Head of caudate nucleus (tissue), 42 donors: ENCODE results near the gene DYRK3.

Experiments used
- DNase-seq, 42 donors: peaks; one replicate each; pipeline versions ENCODE4 v3.0.0 to v3.0.0-alpha.2; 2020 to 2021; ENCODE audit warnings: mixed read lengths in 7 of 42
- intact Hi-C: fragments of 100-400 bp; cut with DNase I; formaldehyde crosslinking; loops from one replicate; pipeline ENCODE4 v1.15.0; 2022

Gene DYRK3

DNA sequence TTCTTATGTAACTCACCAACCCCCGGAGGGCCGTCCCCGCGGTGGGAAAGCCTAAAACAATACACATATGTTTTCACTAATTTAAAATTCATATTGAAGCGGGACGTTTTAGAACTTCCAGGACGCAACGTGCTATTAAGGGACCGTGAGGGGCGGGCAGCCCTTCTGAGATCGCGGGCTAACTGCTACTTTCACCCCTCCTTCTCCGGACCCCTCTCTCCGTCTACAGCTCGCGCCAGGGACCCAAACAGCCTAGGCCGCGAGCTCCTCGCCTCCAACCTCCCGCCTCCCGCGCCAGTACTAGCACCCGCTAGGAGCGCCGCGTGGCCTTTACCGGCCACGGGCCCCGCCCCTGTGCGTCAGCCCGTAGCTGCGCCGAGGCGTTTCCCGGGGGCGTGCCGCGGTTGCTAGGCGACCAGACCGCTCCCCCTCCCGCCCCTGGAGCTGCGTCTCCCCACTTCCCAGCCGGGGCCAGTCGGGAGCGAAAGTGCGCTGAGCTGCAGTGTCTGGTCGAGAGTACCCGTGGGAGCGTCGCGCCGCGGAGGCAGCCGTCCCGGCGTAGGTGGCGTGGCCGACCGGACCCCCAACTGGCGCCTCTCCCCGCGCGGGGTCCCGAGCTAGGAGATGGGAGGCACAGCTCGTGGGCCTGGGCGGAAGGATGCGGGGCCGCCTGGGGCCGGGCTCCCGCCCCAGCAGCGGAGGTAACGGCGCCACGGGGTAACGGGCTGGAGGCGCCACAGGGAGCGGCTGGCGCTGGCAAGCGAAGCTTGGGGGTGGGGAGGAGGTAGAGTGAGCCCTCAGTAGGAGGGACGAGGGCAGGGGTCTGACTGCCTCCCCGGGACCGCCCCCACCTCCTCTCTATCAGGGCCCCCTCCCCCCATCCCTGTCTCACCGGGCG, at the start of gene DYRK3:
Gene DYRK3 (plus strand): TSS at position 457 of the 898 bp plus-strand sequence. CDS start 168 bp downstream, at position 625.
- peak; percentile 83 to 98 (median 95) for DNase-seq
- intact Hi-C loops, result loop anchor here (10.0 kb wide), 1 partner anchor 279 kb away; no protein-coding TSS in a partner anchor

GRCh38 chr1:206586501-206587445, 48.6 kb upstream of the DYRK3 start:
- intact Hi-C loops, result no loop called here
- DNase-seq, result no peak

- intact Hi-C loops, result no loop called here
- DNase-seq, result no peak
Observed at GRCh38 chr1:206587904-206588303, 47.4 kb upstream of the DYRK3 start.

DNA sequence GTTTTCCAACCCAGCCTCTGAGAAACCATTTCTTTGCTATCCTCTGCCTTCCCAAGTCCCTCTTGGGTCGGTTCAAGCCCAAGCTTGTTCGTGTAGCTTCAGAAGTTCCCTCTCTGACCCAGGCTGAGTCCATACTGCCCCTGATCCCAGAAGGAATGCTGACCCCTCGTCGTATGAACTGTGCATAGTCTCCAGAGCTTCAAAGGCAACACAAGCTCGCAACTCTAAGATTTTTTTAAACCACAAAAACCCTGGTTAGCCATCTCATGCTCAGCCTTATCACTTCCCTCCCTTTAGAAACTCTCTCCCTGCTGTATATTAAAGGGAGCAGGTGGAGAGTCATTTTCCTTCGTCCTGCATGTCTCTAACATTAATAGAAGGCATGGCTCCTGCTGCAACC, 46.8 kb upstream of the DYRK3 start:
- intact Hi-C loops, result no loop called here
- no peak for DNase-seq

DNA sequence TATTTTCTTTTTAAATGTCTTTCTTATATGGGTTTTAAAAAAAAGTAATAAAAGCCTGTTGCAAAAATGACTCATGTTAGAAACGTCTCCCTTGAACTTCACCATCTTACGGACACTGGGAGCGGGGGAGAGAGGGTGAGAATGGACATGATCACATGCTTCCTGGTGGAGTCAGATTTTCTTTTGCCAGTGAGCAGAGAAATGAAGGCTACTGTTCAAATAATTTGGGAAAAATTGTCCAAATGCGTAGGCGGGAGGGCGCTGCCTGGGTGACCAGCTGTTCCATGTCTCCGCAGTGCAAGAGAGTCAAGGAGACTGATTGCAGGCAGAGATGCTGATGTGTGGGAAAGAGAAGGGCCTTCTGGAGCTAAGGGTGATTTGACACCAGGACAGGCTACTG, 46.1 kb upstream of the DYRK3 start:
- intact Hi-C loops, result no loop called here
- no peak for DNase-seq

GRCh38 chr1:206590025-206590758, 45.1 kb upstream of the DYRK3 start:
- no peak for DNase-seq
- intact Hi-C loops, result no loop called here

- intact Hi-C loops, result no loop called here
- DNase-seq, result no peak
Observed at GRCh38 chr1:206591226-206591625, 44.1 kb upstream of the DYRK3 start.

DNA sequence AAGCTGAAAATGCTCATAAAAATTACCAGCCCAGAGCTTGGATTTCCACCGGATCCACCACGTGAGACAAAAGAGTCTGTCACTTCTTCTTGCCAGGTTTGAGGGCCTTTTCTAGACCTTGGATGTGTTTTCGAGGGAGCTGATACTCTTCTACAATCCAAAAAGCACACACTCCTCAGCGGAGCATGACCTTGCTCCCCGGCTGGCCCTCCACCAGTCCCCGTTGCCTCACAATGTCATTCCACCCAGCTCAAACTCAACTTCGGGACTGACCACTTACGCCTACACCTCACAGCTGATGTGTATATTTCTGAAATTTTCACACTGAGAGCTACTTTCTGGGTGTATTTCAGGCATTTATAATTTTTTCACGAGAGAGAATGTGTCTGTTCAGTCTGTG, 43.6 kb upstream of the DYRK3 start:
- intact Hi-C loops, result no loop called here
- no peak for DNase-seq

GRCh38 chr1:206593351-206593925, 41.9 kb upstream of the DYRK3 start:
- DNase-seq, result no peak
- intact Hi-C loops, result no loop called here

DNA sequence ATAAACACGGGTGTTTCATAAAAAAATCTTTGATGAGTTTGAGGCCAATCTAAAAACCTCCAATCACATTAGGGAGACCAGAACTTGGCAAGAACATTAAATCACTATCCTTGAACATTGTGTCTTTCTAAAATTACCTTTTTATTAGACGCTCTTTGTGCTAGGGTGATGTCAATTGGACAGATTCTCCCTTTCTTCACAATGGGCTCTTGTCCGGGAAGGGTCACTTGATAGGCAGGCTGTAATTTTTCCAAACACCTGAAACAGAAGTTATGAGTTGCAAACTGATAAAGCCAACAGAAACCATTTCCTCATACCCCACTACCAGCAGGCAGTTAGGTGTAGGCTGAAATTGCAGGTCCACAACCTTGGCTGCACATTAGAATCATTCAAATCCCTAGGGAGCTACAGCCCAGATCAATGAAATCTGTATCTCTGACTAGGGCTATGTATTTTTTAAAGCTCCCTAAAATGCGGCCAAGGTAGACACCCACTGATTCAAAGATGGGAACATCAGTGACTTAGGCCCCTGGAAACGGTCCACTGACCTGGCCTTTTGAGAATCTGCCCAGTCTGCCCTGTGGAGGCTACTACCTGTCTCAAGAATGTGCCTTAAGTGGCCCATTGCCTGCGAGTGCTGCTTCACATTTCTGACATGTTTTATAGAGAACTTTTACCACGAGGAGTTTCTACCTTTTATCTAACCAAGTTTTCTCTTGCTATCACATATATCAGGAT, 39.6 kb upstream of the DYRK3 start:
- no peak for DNase-seq
- intact Hi-C loops, result no loop called here

DNA sequence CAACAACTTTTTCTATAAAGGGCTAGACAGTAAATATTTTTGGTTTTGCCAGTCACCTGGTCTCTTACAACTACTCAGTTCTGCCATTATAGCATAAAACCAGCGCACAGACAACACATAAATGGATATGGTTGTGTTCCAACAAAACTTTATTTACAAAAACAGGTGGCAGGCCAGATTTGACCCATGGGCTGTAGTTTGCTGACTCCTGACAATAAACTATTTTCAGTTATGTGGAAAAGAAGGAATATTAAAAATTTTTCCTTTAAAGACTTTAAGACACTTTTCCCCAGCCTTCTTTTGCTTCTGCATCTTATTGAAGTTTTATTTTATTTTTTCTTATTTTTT, 39.0 kb upstream of the DYRK3 start:
- intact Hi-C loops, result no loop called here

GRCh38 chr1:206600527-206600926, 34.8 kb upstream of the DYRK3 start:
- intact Hi-C loops, result no loop called here
- no peak for DNase-seq

More for the DNA sequence above, 39.0 kb upstream of the DYRK3 start:
- DNase-seq, result no peak

GRCh38 chr1:206604861-206605260, 30.5 kb upstream of the DYRK3 start:
- intact Hi-C loops, result no loop called here
- DNase-seq, result no peak

DNA sequence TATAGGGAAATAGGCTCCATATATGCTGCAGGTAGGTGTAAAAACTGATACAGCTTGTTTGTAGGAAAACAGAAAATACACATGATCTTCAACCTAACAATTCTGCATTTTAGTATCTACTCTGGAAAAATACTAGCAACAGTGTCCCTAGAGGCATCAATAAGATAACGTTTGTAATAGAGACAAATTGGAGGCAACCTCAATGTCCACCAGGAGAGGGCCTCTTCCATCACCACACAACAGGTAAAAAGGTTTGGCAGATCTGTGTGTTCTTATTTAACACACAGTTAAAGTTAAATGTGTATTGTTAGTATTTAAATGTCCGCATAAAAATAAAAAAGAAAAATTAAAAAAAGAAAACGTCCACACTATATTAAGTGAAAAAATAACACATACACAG, 28.5 kb upstream of the DYRK3 start:
- no peak for DNase-seq
- intact Hi-C loops, result no loop called here

DNA sequence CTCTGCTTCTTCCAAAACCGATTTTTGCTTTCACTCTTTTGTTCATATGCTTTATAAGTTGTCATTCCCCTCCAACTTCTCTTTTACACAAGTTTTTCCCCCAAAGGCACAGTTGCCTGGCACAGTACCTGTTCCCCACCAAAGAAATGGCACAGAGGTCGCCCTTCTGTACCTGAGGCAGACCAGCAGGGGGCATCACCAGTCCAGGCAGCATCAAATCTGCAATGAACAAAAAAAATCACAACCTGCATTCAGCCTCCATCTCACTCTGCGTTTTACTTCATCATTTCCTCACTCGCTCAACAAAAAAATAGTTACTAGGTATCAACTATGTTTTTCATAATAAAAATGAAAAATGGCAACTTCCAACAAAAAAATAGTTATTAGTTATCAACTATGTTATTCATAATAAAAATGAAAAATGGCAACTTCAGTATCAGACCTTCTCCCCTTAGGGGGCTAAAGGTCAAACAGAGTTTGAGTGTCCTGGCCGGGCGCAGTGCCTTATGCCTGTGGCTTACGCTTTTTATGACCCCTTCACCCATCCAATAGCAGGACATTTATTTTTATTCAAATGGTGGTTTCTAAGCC, 27.1 kb upstream of the DYRK3 start:
- DNase-seq, result peak in 37 of 42 donors; percentile 18 to 72 (median 47)
- intact Hi-C loops, result no loop called here

GRCh38 chr1:206609229-206609991, 25.9 kb upstream of the DYRK3 start:
- intact Hi-C loops, result no loop called here
- DNase-seq, result no peak
